ENCODE data around the gene SORL1. TPM values are rescaled to one million over a fixed set of nuclear protein-coding genes. Genes with fewer than 3 reads are reported as not detected.

The SORL1 gene
- total RNA-seq, 1 experiment from 2014 or later = 68.3 TPM

DNA sequence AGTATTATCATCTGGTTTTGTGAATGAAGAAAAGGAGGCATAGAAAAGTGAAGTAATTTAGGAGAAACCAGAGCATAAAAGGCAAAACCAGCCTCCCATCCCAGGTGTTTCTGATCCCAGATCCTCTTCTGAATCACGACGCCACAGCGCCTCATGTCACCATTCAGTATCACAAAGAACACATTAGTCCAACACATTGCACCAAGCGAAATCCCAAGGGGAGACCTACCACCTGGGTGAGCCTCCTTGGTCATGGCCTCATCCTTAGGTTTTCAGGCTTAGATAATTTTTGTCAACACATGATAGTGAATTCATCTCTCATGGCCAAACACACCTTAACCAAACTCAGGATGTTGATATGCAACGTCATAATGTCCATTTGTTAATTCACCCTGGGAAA, 182.2 kb downstream of the SORL1 start:
- no peaks in the 10 kb centered on the region for H3K79me1 ChIP-seq (ENCODE audit: insufficient read depth, low read depth, low read length, poor library complexity, severe bottlenecking)
- no peak overlapping the region for H4K5ac ChIP-seq (ENCODE audit: insufficient read length, low read depth, low read length)
- H4K20me1 ChIP-seq (ENCODE audit: control insufficient read depth, insufficient read depth, insufficient read length) = no peaks in the 10 kb centered on the region
- no peak overlapping the region for H3K56ac ChIP-seq (ENCODE audit: insufficient read length, low read depth, low read length)
- H3K9me3 Mint-ChIP-seq = no peaks in the 10 kb centered on the region
- H3K79me2 ChIP-seq (ENCODE audit: insufficient read depth, low read length) = no peaks in the 10 kb centered on the region
- H3K4me1 ChIP-seq (ENCODE audit: insufficient read depth, low read length) = no peaks in the 10 kb centered on the region; the same call in 1 of the 2 replicates
- H3K9me3 ChIP-seq (ENCODE audit: control insufficient read depth, low read depth, low read length) = no peaks in the 10 kb centered on the region
- H3K18ac ChIP-seq (ENCODE audit: insufficient read length, low read depth, low read length) = no peak overlapping the region
- WGBS (ENCODE audit: extremely low coverage, insufficient read length, low lambda C conversion rate) = no CpG with 5 or more reads among the region's 5 CpGs
- no peak overlapping the region for H3K4me3 Mint-ChIP-seq
- H2BK5ac ChIP-seq (ENCODE audit: insufficient read length, low read length) = no peak overlapping the region
- no peak overlapping the region for H2BK12ac ChIP-seq (ENCODE audit: insufficient read length, low read depth, low read length)
- H3K23me2 ChIP-seq (ENCODE audit: insufficient read length, low read depth, low read length, poor library complexity, severe bottlenecking) = no peaks in the 10 kb centered on the region
- peaks cover 10 to 36% (median 15%) of the 10 kb centered on the region in 3 experiments; a peak in 5 of 7 replicates for H3K36me3 Mint-ChIP-seq (ENCODE audit: insufficient read depth in 1 of 3, low read depth in 3 of 3)
- no peak overlapping the region for H3K4ac ChIP-seq (ENCODE audit: low read depth, low read length)
- no peak overlapping the region for H3T11ph ChIP-seq (ENCODE audit: low read length)
- H3K27me3 Mint-ChIP-seq (ENCODE audit: low read depth) = no peaks in the 10 kb centered on the region
- no peak overlapping the region for H3K14ac ChIP-seq (ENCODE audit: insufficient read depth, low read length)
- no peak overlapping the region for H2BK120ac ChIP-seq (ENCODE audit: low read depth, low read length, poor library complexity, severe bottlenecking)
- no peak overlapping the region for H4K8ac ChIP-seq (replicated peaks; ENCODE audit: insufficient read length, low read depth, low read length)
- H3K27me3 ChIP-seq (ENCODE audit: insufficient read depth, low read length) = no peaks in the 10 kb centered on the region
- peaks cover 15% of the 10 kb centered on the region in 2 experiments for H3K4me1 Mint-ChIP-seq
- H2AK5ac ChIP-seq (ENCODE audit: insufficient read length, low read length) = no peak overlapping the region
- DNase-seq = no peak
- H3K23ac ChIP-seq (ENCODE audit: insufficient read length, low read depth, low read length) = no peak overlapping the region
- H3K9ac ChIP-seq (ENCODE audit: extremely low read depth, insufficient read length, low read length) = no peak overlapping the region
- H2BK15ac ChIP-seq (ENCODE audit: low read depth, low read length) = no peak overlapping the region
- H3K27ac ChIP-seq (ENCODE audit: insufficient read length, low read depth, low read length) = no peak overlapping the region
- no peak overlapping the region for H2BK20ac ChIP-seq (ENCODE audit: low read depth, low read length, poor library complexity, severe bottlenecking)
- H3K27ac Mint-ChIP-seq = peak overlapping the region in 1 of 3 experiments; percentile 16; a peak in 1 of 7 replicates
- no peak overlapping the region for H2AFZ ChIP-seq (ENCODE audit: low read length)
- no peak overlapping the region for H4K91ac ChIP-seq (ENCODE audit: insufficient read length, low read depth, low read length)
- no peak overlapping the region for H3K4me2 ChIP-seq (ENCODE audit: insufficient read depth, insufficient read length, low read length)
- TF ChIP-seq, protein P1, sequence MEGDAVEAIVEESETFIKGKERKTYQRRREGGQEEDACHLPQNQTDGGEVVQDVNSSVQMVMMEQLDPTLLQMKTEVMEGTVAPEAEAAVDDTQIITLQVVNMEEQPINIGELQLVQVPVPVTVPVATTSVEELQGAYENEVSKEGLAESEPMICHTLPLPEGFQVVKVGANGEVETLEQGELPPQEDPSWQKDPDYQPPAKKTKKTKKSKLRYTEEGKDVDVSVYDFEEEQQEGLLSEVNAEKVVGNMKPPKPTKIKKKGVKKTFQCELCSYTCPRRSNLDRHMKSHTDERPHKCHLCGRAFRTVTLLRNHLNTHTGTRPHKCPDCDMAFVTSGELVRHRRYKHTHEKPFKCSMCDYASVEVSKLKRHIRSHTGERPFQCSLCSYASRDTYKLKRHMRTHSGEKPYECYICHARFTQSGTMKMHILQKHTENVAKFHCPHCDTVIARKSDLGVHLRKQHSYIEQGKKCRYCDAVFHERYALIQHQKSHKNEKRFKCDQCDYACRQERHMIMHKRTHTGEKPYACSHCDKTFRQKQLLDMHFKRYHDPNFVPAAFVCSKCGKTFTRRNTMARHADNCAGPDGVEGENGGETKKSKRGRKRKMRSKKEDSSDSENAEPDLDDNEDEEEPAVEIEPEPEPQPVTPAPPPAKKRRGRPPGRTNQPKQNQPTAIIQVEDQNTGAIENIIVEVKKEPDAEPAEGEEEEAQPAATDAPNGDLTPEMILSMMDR (conservative IDR thresholded peaks at IDR 0.05) = no peak

Data from H9 (cell line).